Central memory CD4-positive, alpha-beta T cell (primary cell): ENCODE data around the gene LIPH.
"Not testable (repeated sequence)": the region's sequence is repeated elsewhere in the genome, so short reads cannot be mapped to it uniquely, and the experiment has no call there.

Experiments
- DNase-seq: peaks from one replicate; pipeline ENCODE4 v3.0.0; 2022
- total RNA-seq, 3 experiments: gene quantifications; one replicate each; lab custom pipeline; 2026; lab: John Stamatoyannopoulos, UW

LIPH gene
- 0 reads per million in 3 experiments for total RNA-seq

- no peak for DNase-seq
These were observed at the start of gene LIPH for GRCh38 chr3:185552358-185552877. Gene LIPH, minus strand, starts transcription at chr3:185552588. Its CDS starts 117 bp downstream, at chr3:185552471.

GRCh38 chr3:185595526-185595925, 43.1 kb upstream of the LIPH start:
- no peak for DNase-seq

GRCh38 chr3:185594073-185594472, 41.7 kb upstream of the LIPH start:
- no peak for DNase-seq

- no peak for DNase-seq
These were observed 34.3 kb upstream of the LIPH start for GRCh38 chr3:185586686-185587039.

GRCh38 chr3:185585859-185586685, 33.7 kb upstream of the LIPH start, which contains the start of gene SENP2:
Gene SENP2, plus strand, starts transcription at chr3:185586295. Its CDS starts 119 bp downstream, at chr3:185586414.
- peak; percentile 100 for DNase-seq

GRCh38 chr3:185585518-185585858, 33.1 kb upstream of the LIPH start:
- DNase-seq = no peak

- no peak for DNase-seq
These were observed 32.3 kb upstream of the LIPH start for GRCh38 chr3:185584686-185585085.

- no peak for DNase-seq
These were observed 31.5 kb upstream of the LIPH start for GRCh38 chr3:185583925-185584324.

GRCh38 chr3:185582871-185583270, 30.5 kb upstream of the LIPH start:
- DNase-seq = no peak

GRCh38 chr3:185582236-185582635, 29.8 kb upstream of the LIPH start:
- no peak for DNase-seq

GRCh38 chr3:185575108-185575869, 22.9 kb upstream of the LIPH start:
- DNase-seq = peak; percentile 60

GRCh38 chr3:185572183-185572582, 19.8 kb upstream of the LIPH start:
- DNase-seq = no peak

- no peak for DNase-seq
These were observed 9.6 kb upstream of the LIPH start for GRCh38 chr3:185561958-185562357.

GRCh38 chr3:185561374-185561943, 9.1 kb upstream of the LIPH start:
- no peak for DNase-seq

GRCh38 chr3:185560676-185561075, 8.3 kb upstream of the LIPH start:
- DNase-seq = no peak

- DNase-seq = no peak
These were observed 7.3 kb upstream of the LIPH start for GRCh38 chr3:185559706-185560090.

GRCh38 chr3:185558395-185558794, 6.0 kb upstream of the LIPH start:
- DNase-seq = no peak

- DNase-seq = not testable (repeated sequence)
These were observed 4.3 kb upstream of the LIPH start for GRCh38 chr3:185556640-185557039.

- no peak for DNase-seq
These were observed 3.5 kb upstream of the LIPH start for GRCh38 chr3:185555860-185556347.

GRCh38 chr3:185555101-185555501, 2.7 kb upstream of the LIPH start:
- no peak for DNase-seq

- DNase-seq = no peak
These were observed 2.7 kb downstream of the LIPH start for GRCh38 chr3:185549651-185550111.

- no peak for DNase-seq
These were observed 3.3 kb downstream of the LIPH start for GRCh38 chr3:185549122-185549521.

- no peak for DNase-seq
These were observed 11.7 kb downstream of the LIPH start for GRCh38 chr3:185540695-185541094.
